ENCODE data around the gene MT4. TPM values are rescaled to one million over a fixed set of nuclear protein-coding genes. Genes with fewer than 3 reads are reported as not detected.

The MT4 gene
- total RNA-seq, 1 donor from 2014 or later, result not detected

GRCh38 chr16:56589141-56590039 lies 24.5 kb downstream of the MT4 start, which contains the start of gene MT3:
TSS of gene MT3 (plus strand) at chr16:56589528. CDS start at chr16:56589591, 63 bp downstream.
- Histone ChIP-seq H3K4me3 (peak within 1 kb of the TSS; percentile 66), H3K4me2 (peak within 1 kb of the TSS; percentile 100), H3K9me3 (ENCODE audit: low read depth) (no peaks in the 10 kb centered on the region), H3K27ac (no peak within 1 kb of the TSS), H3K4me1 (peaks cover 3% of the 10 kb centered on the region), H2AFZ (replicated peaks) (peak within 1 kb of the TSS; percentile 85), H3K9ac (no peak within 1 kb of the TSS), H4K20me1 (ENCODE audit: low read depth) (peaks cover 11% of the 10 kb centered on the region), H3K36me3 (no peaks in the 10 kb centered on the region), H3K79me2 (ENCODE audit: low read depth) (no peaks in the 10 kb centered on the region), H3K27me3 (peaks cover 95% of the 10 kb centered on the region), H3F3A (ENCODE audit: low read depth) (no peaks in the 10 kb centered on the region)
- peak; percentile 82 for TF ChIP-seq EZH2 (IDR thresholded peaks at IDR 0.05)
- TF ChIP-seq, protein P1, sequence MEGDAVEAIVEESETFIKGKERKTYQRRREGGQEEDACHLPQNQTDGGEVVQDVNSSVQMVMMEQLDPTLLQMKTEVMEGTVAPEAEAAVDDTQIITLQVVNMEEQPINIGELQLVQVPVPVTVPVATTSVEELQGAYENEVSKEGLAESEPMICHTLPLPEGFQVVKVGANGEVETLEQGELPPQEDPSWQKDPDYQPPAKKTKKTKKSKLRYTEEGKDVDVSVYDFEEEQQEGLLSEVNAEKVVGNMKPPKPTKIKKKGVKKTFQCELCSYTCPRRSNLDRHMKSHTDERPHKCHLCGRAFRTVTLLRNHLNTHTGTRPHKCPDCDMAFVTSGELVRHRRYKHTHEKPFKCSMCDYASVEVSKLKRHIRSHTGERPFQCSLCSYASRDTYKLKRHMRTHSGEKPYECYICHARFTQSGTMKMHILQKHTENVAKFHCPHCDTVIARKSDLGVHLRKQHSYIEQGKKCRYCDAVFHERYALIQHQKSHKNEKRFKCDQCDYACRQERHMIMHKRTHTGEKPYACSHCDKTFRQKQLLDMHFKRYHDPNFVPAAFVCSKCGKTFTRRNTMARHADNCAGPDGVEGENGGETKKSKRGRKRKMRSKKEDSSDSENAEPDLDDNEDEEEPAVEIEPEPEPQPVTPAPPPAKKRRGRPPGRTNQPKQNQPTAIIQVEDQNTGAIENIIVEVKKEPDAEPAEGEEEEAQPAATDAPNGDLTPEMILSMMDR (IDR thresholded peaks at IDR 0.05), result no peak
- peak; percentile 62 for TF ChIP-seq EZH2phosphoT487 (IDR thresholded peaks at IDR 0.05)
- H3K27ac Mint-ChIP-seq, result no peak within 1 kb of the TSS
- H3K4me3 Mint-ChIP-seq, result peak within 1 kb of the TSS; percentile 89
- H3K36me3 Mint-ChIP-seq, result peaks cover 3% of the 10 kb centered on the region
- peaks cover 2% of the 10 kb centered on the region for H3K9me3 Mint-ChIP-seq
- peaks cover 42% of the 10 kb centered on the region for H3K27me3 Mint-ChIP-seq (ENCODE audit: insufficient read depth, low read depth)
- DNase-seq (ENCODE audit: low spot score), result peak; percentile 85
- peaks cover 6% of the 10 kb centered on the region for H3K4me1 Mint-ChIP-seq

DNA sequence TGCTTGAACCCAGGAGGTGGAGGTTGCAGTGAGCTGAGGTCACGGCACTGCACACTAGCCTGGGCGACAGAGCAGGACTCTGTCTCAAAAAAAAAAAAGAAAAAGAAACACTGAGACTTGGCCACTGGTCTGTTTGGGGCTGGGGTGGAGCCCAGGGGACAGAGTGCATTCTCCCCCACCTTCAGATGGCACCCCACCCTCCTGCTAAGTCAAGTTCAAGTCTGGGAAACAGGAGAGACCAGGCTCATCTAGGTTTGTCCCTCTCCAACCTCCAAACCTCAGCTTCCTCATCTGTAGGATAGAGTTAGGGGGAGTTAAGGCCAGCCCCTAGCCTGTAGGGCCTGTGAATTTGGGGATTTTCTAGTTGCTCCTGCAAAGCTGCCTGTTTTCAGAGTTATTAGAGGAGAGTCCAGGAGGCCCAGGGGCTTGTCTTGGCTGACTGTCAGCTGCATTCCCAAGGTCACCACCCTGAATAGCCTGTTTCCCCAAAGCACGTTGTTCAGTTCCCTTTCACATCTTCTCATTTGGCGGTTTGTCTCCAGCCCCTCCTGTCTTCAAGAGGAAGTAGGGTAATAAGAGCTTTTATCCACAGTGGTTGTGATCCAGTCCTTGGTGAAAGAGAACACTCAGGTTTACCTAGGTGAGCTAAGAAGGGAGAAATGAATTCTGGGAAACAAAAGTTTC lies 26.6 kb downstream of the MT4 start:
- Mint-ChIP-seq H3K9me3 (peaks cover 2% of the 10 kb centered on the region), H3K27me3 (ENCODE audit: insufficient read depth, low read depth) (peaks cover 38% of the 10 kb centered on the region), H3K4me1 (peaks cover 6% of the 10 kb centered on the region), H3K4me3 (no peak overlapping the region), H3K27ac (no peak overlapping the region), H3K36me3 (peaks cover 3% of the 10 kb centered on the region)
- no peak for DNase-seq (ENCODE audit: low spot score)
- H3K27ac ChIP-seq, result no peak overlapping the region
- H3K9ac ChIP-seq, result no peak overlapping the region
- peaks cover 11% of the 10 kb centered on the region for H4K20me1 ChIP-seq (ENCODE audit: low read depth)
- no peak overlapping the region for H2AFZ ChIP-seq (replicated peaks)
- no peaks in the 10 kb centered on the region for H3K9me3 ChIP-seq (ENCODE audit: low read depth)
- no peaks in the 10 kb centered on the region for H3K36me3 ChIP-seq
- H3K27me3 ChIP-seq, result peaks cover 93% of the 10 kb centered on the region
- TF ChIP-seq, protein P1 (IDR thresholded peaks at IDR 0.05), result no peak
- TF ChIP-seq EZH2phosphoT487 (IDR thresholded peaks at IDR 0.05) (no peak), EZH2 (IDR thresholded peaks at IDR 0.05) (no peak)
- H3K4me1 ChIP-seq, result peaks cover 3% of the 10 kb centered on the region
- H3K4me2 ChIP-seq, result no peak overlapping the region
- H3K79me2 ChIP-seq (ENCODE audit: low read depth), result no peaks in the 10 kb centered on the region
- no peak overlapping the region for H3K4me3 ChIP-seq
- no peaks in the 10 kb centered on the region for H3F3A ChIP-seq (ENCODE audit: low read depth)

GRCh38 chr16:56593573-56594291 lies 28.9 kb downstream of the MT4 start:
- peaks cover 75% of the 10 kb centered on the region for H3K27me3 ChIP-seq
- peaks cover 28% of the 10 kb centered on the region for H3K27me3 Mint-ChIP-seq (ENCODE audit: insufficient read depth, low read depth)
- H3K27ac Mint-ChIP-seq, result no peak overlapping the region
- H3K4me3 Mint-ChIP-seq, result no peak overlapping the region
- no peaks in the 10 kb centered on the region for H3F3A ChIP-seq (ENCODE audit: low read depth)
- H3K27ac ChIP-seq, result no peak overlapping the region
- no peaks in the 10 kb centered on the region for H3K79me2 ChIP-seq (ENCODE audit: low read depth)
- H3K4me1 ChIP-seq, result peaks cover 3% of the 10 kb centered on the region
- H3K36me3 ChIP-seq, result no peaks in the 10 kb centered on the region
- H2AFZ ChIP-seq (replicated peaks), result no peak overlapping the region
- H3K9me3 ChIP-seq (ENCODE audit: low read depth), result no peaks in the 10 kb centered on the region
- H3K4me3 ChIP-seq, result no peak overlapping the region
- no peak overlapping the region for H3K9ac ChIP-seq
- no peak for TF ChIP-seq EZH2phosphoT487 (IDR thresholded peaks at IDR 0.05)
- TF ChIP-seq EZH2 (IDR thresholded peaks at IDR 0.05), result no peak
- TF ChIP-seq, protein P1 (IDR thresholded peaks at IDR 0.05), result no peak
- H3K4me2 ChIP-seq, result no peak overlapping the region
- peaks cover 2% of the 10 kb centered on the region for H3K36me3 Mint-ChIP-seq
- no peak for DNase-seq (ENCODE audit: low spot score)
- peaks cover under 1% of the 10 kb centered on the region for H3K9me3 Mint-ChIP-seq
- H3K4me1 Mint-ChIP-seq, result peaks cover 4% of the 10 kb centered on the region
- peaks cover 11% of the 10 kb centered on the region for H4K20me1 ChIP-seq (ENCODE audit: low read depth)

Data from neural progenitor cell (in vitro differentiated cells).